ENCODE data around the gene SASH1.
"Not testable (repeated sequence)": the region's sequence is repeated elsewhere in the genome, so short reads cannot be mapped to it uniquely, and the experiment has no call there.

SASH1 gene

GRCh38 chr6:148364056-148364824 is 21.6 kb downstream of the SASH1 start:
- DNase-seq (ENCODE audit: low read depth in 4 of 4, low spot score in 1 of 4), result no peak

GRCh38 chr6:148365041-148365440 is 22.4 kb downstream of the SASH1 start:
- DNase-seq (ENCODE audit: low read depth in 4 of 4, low spot score in 1 of 4), result no peak

GRCh38 chr6:148367411-148368024 is 24.9 kb downstream of the SASH1 start:
- no peak for DNase-seq (ENCODE audit: low read depth in 4 of 4, low spot score in 1 of 4)

- DNase-seq (ENCODE audit: low read depth in 4 of 4, low spot score in 1 of 4), result no peak
These were observed 27.5 kb downstream of the SASH1 start for GRCh38 chr6:148370176-148370575.

- DNase-seq (ENCODE audit: low read depth in 4 of 4, low spot score in 1 of 4), result no peak
These were observed 31.6 kb downstream of the SASH1 start for GRCh38 chr6:148374040-148374774.

- no peak for DNase-seq (ENCODE audit: low read depth in 4 of 4, low spot score in 1 of 4)
These were observed 32.8 kb downstream of the SASH1 start for GRCh38 chr6:148375401-148375800.

GRCh38 chr6:148379481-148379880 is 36.8 kb downstream of the SASH1 start:
- no peak for DNase-seq (ENCODE audit: low read depth in 4 of 4, low spot score in 1 of 4)

- no peak for DNase-seq (ENCODE audit: low read depth in 4 of 4, low spot score in 1 of 4)
These were observed 37.5 kb downstream of the SASH1 start for GRCh38 chr6:148379966-148380713.

GRCh38 chr6:148382051-148382450 is 39.4 kb downstream of the SASH1 start:
- not testable (repeated sequence) for DNase-seq (ENCODE audit: low read depth in 4 of 4, low spot score in 1 of 4)

- no peak for DNase-seq (ENCODE audit: low read depth in 4 of 4, low spot score in 1 of 4)
These were observed 40.2 kb downstream of the SASH1 start for GRCh38 chr6:148382861-148383260.

GRCh38 chr6:148383658-148384368 is 41.2 kb downstream of the SASH1 start:
- no peak for DNase-seq (ENCODE audit: low read depth in 4 of 4, low spot score in 1 of 4)

- no peak for DNase-seq (ENCODE audit: low read depth in 4 of 4, low spot score in 1 of 4)
These were observed 42.7 kb downstream of the SASH1 start for GRCh38 chr6:148385379-148385778.

GRCh38 chr6:148388521-148388920 is 45.9 kb downstream of the SASH1 start:
- no peak for DNase-seq (ENCODE audit: low read depth in 4 of 4, low spot score in 1 of 4)

- no peak for DNase-seq (ENCODE audit: low read depth in 4 of 4, low spot score in 1 of 4)
These were observed 46.4 kb downstream of the SASH1 start for GRCh38 chr6:148389086-148389485.

- DNase-seq (ENCODE audit: low read depth in 4 of 4, low spot score in 1 of 4), result no peak
These were observed 47.3 kb downstream of the SASH1 start for GRCh38 chr6:148389917-148390316.

GRCh38 chr6:148392127-148392526 is 49.5 kb downstream of the SASH1 start:
- not testable (repeated sequence) for DNase-seq (ENCODE audit: low read depth in 4 of 4, low spot score in 1 of 4)

GRCh38 chr6:148392671-148393070 is 50.0 kb downstream of the SASH1 start:
- DNase-seq (ENCODE audit: low read depth in 4 of 4, low spot score in 1 of 4), result no peak

GRCh38 chr6:148395583-148396101 is 53.0 kb downstream of the SASH1 start:
- no peak for DNase-seq (ENCODE audit: low read depth in 4 of 4, low spot score in 1 of 4)

- no peak for DNase-seq (ENCODE audit: low read depth in 4 of 4, low spot score in 1 of 4)
These were observed 53.8 kb downstream of the SASH1 start for GRCh38 chr6:148396411-148396810.

GRCh38 chr6:148396926-148397325 is 54.3 kb downstream of the SASH1 start:
- no peak for DNase-seq (ENCODE audit: low read depth in 4 of 4, low spot score in 1 of 4)

Measured in stimulated activated CD4-positive, alpha-beta T cell treated with anti-CD3 and anti-CD28 coated beads, Interleukin-1b, Interleukin-23, amount 100 ng/mL, for 24 hours (primary cell).